ENCODE measurements around the gene PEX14. TPM values are rescaled to one million over a fixed set of nuclear protein-coding genes. Genes with fewer than 3 reads are reported as not detected.

PEX14 gene
- total RNA-seq, 2 donors from 2014 or later, result 17.6 to 24.7 TPM

GRCh38 chr1:10555635-10556429 is 81.1 kb downstream of the PEX14 start:
- intact Hi-C loops (cut with DNase I), result loop anchor here in 1 of 2 donors (10.0 kb wide), 1 partner anchor 59 kb away; no protein-coding TSS in a partner anchor
- DNase-seq, result no peak
- peak; percentile 38 to 60 for ATAC-seq

DNA sequence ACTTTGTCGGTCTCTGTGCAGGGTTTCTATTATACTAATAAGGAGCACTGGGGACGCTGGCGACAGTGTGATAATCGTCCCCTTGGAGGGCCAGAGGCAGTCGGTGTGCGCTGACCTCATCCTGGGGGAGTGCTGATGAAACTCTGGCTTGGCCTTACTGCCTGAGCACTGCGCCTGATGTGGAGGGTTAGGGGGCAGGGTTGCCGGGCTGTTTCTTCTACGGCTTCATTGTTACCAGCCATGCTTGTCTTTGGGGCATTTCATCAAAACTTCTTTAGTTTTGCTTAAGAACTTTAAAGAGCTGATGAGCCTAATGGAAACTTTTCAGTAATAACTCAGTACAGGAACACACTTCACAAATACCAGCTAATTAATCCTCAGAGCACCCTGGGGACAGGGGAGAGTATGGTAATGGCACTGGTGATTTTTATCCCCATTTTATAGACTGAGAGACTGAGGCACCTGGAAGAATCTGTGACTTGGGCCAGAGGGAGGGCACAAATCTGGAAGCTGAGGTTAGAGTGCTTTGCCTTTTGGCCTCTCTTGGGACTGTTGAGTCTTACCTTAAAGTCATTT is 81.8 kb downstream of the PEX14 start:
- peak; percentile 59 to 71 for ATAC-seq
- intact Hi-C loops (cut with DNase I), result loop anchor here in 1 of 2 donors (10.0 kb wide), 1 partner anchor 58 kb away; no protein-coding TSS in a partner anchor
- DNase-seq, result no peak

DNA sequence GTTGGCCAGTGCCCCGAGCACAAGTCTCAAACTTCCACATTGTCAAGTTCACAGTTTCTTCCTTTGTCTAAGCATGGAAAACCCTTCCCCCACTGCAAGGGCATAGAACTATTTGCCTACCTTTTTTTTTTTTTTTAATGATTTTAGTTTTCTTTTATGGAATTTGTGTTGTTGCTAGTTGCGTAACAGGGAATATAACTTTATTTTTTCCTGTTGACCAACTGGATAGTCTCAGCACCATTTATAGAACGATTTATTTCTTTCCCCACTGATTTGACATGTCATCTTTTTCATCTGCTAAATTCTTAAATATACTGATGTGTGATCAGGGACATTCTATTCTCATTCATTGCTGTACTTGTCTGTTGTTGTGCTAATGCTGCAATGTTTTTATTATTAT is 83.0 kb downstream of the PEX14 start:
- no peak for ATAC-seq
- intact Hi-C loops (cut with DNase I), result loop anchor here in 1 of 2 donors (10.0 kb wide), 1 partner anchor 57 kb away; no protein-coding TSS in a partner anchor

DNA sequence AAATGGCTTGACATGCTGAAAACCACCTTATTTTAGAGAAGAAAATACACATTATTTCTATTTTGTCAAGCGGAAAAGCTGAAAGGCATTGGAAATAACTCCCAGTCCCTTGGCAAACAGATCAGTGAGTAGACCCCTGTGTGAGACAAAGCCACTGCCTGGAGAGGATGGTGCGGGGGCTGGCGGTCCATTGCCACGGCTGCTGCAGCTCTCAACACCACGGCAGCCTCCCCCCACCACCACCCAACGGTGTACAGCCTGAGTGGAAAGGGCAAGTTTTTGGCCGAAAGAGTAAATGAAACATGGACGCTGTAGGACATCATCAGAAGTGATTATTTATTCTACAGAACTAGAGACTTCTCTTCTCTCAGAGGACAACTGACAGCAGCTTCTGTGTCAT is 84.6 kb downstream of the PEX14 start:
- intact Hi-C loops (cut with DNase I), result loop anchor here in 1 of 2 donors (10.0 kb wide), 1 partner anchor 55 kb away; no protein-coding TSS in a partner anchor
- ATAC-seq (no peak), DNase-seq (no peak)

More for the DNA sequence above, 83.0 kb downstream of the PEX14 start:
- no peak for DNase-seq

DNA sequence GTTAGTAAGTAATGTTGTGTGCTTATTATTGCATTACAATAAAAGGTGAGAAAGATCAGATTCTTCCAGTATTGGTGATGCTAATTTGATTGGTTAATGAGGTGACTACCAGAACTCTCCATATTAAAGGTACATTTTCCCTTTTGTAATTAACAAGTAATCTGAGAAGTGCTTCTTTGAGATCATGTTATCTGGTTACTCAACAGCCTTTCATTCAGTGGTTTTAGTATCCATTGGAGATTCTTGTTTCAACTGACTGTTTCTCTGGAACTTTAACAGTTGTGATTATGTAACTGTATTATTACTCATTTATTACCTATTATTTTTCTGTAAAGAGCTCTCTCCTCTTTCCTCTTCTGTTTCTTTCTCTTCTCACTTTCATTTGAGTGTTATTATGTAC is 86.7 kb downstream of the PEX14 start:
- ATAC-seq, result no peak
- DNase-seq, result no peak
- intact Hi-C loops (cut with DNase I), result no loop called here

DNA sequence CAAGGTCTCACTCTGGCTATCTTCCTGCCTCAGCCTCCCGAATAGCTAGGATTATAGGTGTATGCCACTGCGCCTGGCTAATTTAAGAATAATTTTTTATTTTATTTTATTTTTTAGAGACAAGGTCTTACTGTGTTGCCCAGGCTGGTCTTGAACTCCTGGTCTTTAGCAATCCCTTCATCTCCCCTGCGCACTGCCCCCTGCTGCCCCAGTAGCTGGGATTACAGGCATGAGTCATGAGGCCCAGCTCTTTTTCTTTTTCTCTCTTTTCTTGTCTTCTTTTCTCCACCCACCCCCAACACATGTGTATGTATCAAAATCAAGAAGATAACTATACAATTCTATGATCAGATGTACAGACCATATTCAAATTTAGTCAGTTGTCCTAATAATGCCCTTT is 87.2 kb downstream of the PEX14 start:
- intact Hi-C loops (cut with DNase I), result no loop called here
- ATAC-seq (no peak), DNase-seq (no peak)

- no peak for DNase-seq
- ATAC-seq, result no peak
- intact Hi-C loops (cut with DNase I), result no loop called here
These were observed 89.3 kb downstream of the PEX14 start for GRCh38 chr1:10564063-10564462.

GRCh38 chr1:10569531-10569930 is 94.8 kb downstream of the PEX14 start:
- intact Hi-C loops (cut with DNase I), result no loop called here
- DNase-seq (no peak), ATAC-seq (no peak)

DNA sequence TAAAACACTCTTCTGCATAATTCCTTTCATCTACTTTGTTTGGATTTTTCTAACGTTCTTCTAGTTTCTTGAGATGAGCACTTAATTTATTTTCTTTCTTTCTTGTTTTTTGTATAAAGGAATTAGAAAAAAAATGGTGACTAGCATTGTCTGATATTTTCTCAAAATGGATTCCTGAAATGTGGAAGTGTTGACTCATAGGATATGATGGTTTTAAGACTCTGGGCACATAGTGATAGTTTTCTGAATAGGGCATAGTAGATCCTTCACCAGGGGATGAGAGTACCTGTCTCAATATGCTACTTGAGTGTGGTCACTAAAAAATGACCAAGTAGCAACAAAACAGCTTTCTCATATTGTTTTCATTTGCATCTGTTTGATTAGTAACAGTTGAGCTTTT is 100.9 kb downstream of the PEX14 start:
- DNase-seq (no peak), ATAC-seq (no peak)
- intact Hi-C loops (cut with DNase I), result no loop called here

GRCh38 chr1:10578070-10578469 is 103.3 kb downstream of the PEX14 start:
- DNase-seq (no peak), ATAC-seq (no peak)
- intact Hi-C loops (cut with DNase I), result no loop called here

DNA sequence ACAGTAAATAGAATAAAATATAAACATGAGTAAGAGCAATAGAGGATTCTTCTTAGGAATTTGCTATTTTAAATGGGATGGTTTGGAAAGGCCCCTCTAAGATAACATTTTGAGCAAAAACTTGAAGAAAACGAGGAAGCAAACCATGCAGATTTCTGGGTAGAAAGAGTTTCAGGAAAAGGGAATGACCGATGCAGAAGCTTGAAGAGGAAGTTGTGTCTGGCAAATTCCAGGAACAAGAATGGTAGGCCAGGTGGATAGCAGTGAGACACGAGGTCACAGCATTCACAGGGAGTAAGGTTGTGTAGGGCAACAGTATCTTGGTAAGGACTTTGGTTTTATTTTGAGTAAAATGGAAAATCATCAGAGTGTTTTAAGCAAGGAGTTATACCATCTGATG is 108.9 kb downstream of the PEX14 start:
- ATAC-seq, result no peak
- DNase-seq, result no peak
- intact Hi-C loops (cut with DNase I), result no loop called here

DNA sequence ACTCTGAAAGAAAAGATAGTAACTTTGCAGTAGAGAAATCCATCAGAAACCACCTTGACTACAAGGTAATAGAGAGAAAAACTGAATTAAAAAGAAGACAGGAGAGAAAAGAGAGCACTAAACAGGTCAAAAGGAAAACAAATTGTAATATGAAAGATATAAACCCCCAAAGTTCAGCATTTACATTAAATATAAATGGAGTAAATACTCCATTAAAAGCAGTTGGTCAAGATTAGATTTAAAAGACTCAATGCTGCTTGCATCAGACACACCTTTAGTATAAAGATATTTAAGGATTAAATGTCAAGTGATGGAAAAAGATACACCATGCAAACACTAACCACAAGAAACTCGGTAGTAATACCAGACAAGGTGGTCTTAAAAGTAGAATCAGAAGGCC is 110.5 kb downstream of the PEX14 start:
- intact Hi-C loops (cut with DNase I), result no loop called here
- DNase-seq (no peak), ATAC-seq (no peak)

GRCh38 chr1:10586125-10586524 is 111.4 kb downstream of the PEX14 start:
- DNase-seq, result no peak
- intact Hi-C loops (cut with DNase I), result no loop called here
- no peak for ATAC-seq

GRCh38 chr1:10588640-10589039 is 113.9 kb downstream of the PEX14 start:
- ATAC-seq, result no peak
- intact Hi-C loops (cut with DNase I), result no loop called here
- no peak for DNase-seq

DNA sequence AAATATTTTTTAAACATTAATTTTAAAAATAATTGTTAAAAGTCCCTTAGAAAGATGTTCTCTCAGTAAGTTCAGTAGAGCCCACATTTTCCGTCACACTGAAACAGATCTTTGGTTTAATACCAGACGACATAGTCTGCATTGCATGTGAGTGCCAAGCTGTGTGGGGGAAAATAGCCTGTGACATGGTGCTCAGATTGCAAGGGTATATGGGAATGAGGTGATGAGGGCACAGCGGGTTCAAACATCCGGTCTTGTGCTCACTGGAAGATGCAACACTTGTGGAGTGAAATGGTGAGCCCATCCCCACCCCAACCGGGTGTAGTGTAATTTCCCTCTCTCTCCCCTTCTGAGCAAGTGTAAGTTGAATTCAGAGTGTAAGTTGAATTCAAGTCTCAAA is 114.3 kb downstream of the PEX14 start:
- ATAC-seq (no peak), DNase-seq (no peak)
- intact Hi-C loops (cut with DNase I), result no loop called here

GRCh38 chr1:10591010-10591409 is 116.3 kb downstream of the PEX14 start:
- no peak for ATAC-seq
- DNase-seq, result no peak
- intact Hi-C loops (cut with DNase I), result no loop called here

- DNase-seq, result no peak
- ATAC-seq, result no peak
- intact Hi-C loops (cut with DNase I), result no loop called here
These were observed 117.6 kb downstream of the PEX14 start for GRCh38 chr1:10592373-10592772.

DNA sequence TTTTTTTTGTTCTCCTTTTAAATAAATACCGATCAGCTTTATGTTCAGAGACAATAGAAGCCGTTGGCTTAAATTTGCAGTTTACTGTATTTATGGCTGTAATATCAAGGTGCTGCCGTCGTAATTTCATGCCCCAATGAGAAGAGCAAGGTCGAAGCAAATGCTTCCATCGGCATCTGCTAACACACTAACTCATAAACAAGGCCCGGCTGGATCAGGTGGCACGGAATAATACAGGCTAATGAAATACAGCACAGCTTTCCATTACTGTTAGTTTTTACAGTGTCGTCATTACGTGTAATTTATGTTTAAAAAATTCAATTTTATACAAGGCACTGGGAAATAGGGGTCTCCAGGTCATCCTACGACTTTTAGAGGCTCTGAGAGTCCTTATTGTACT is 119.0 kb downstream of the PEX14 start:
- DNase-seq (no peak), ATAC-seq (no peak)
- intact Hi-C loops (cut with DNase I), result no loop called here

DNA sequence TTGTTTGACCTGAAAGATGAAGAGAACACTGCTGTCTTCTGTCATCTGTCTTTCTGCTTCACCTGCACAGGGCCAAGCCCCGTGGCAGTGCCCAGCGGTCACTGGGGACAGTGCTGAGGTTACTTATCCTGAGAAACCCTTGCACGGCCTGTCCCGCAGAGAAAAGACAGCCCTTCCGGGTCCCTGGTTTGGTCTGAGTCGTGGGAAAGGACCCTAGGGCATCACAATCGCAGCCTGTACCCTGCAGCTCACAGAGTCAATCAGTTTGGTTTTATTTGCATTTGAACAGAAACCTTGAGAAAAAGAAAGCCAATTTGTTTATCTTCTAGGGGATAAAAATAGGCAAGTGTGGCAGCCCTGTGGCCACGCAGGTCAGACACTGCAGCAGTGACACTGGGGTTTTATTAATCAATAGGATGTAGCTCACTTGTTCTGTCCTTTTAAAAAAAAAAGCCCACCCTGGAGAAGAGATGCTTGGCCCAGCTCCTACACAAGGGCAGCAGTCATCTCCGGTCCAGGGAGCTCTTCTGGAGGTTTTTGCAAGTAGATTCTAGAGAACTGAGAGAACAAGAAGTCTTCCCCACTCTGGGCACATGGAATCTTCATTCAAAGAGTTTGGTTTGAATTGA is 120.0 kb downstream of the PEX14 start:
- ATAC-seq (peak in 1 of 2 donors; percentile 42), DNase-seq (no peak)
- intact Hi-C loops (cut with DNase I), result no loop called here

DNA sequence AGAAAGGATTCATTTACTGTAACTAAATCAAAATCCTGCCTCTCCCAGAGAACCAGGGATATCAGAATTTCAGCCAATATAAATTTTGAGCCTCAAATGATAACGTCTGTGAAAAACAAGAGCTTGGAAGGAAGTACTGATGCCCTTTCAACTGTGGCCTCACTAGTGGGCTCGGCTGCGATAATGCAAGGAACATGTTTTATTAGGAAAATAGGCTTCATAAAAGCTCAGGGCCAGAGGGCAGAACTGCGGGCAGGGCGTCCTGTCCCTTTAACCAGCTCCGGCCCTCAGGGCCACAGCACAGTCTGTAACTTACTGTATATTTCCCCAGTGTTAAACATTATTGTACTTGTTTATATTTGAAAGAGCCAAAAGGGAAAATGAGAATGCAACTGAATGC is 122.0 kb downstream of the PEX14 start:
- ATAC-seq (no peak), DNase-seq (no peak)
- intact Hi-C loops (cut with DNase I), result no loop called here
